GM12878 (cell line): Measurements from ENCODE around the gene GNA14. TPM values are rescaled to one million over a fixed set of nuclear protein-coding genes. Genes with fewer than 3 reads are reported as not detected.

Experiments
- ATF3 ChIP-seq: IDR thresholded peaks from 2 replicates; pipeline ENCODE4 v1.6.1; 2011; ENCODE audit warnings: low read depth, mild to moderate bottlenecking, low read length, moderate library complexity, borderline replicate concordance; ENCODE audit errors: extremely low read depth
- ETV6 ChIP-seq, 2 experiments: fragments of 450-650 bp in 1 of 2; IDR thresholded peaks in 1 of 2; conservative IDR thresholded peaks in 1 of 2; 2 replicates each; pipeline ENCODE4 v1.6.1; 2014; ENCODE audit warnings: antibody characterized with exemption in 1 of 2, borderline replicate concordance in 1 of 2, low read depth in 1 of 2, mild to moderate bottlenecking in 1 of 2, moderate library complexity in 1 of 2
- HDGF ChIP-seq: fragments of 450-650 bp; IDR thresholded peaks from 2 replicates; pipeline ENCODE4 v1.6.1; 2016; ENCODE audit warnings: antibody characterized with exemption
- IKZF1 ChIP-seq: fragments of 450-650 bp; conservative IDR thresholded peaks from 2 replicates; pipeline ENCODE4 v1.6.1; 2017; ENCODE audit warnings: antibody characterized with exemption, mild to moderate bottlenecking
- POLR2AphosphoS5 ChIP-seq: IDR thresholded peaks from 2 replicates; pipeline ENCODE4 v1.6.1; 2011; ENCODE audit warnings: mild to moderate bottlenecking, low read length, inconsistent platforms
- RAD51 ChIP-seq: fragments of 450-650 bp; IDR thresholded peaks from 2 replicates; pipeline ENCODE4 v1.6.1; 2016; ENCODE audit warnings: moderate library complexity, mild to moderate bottlenecking, inconsistent platforms
- RBBP5 ChIP-seq: fragments of 200-600 bp; sonication (generic); conservative IDR thresholded peaks from 2 replicates; pipeline ENCODE4 v1.6.1; 2016
- RUNX3 ChIP-seq: IDR thresholded peaks from 2 replicates; pipeline ENCODE4 v1.6.1; 2012; ENCODE audit warnings: low read length, inconsistent platforms
- SIX5 ChIP-seq: IDR thresholded peaks from 2 replicates; pipeline ENCODE4 v1.6.1; 2011; ENCODE audit warnings: mild to moderate bottlenecking, low read depth, low read length, moderate library complexity; ENCODE audit not compliant: severe bottlenecking
- SMAD1 ChIP-seq: fragments of 450-650 bp; IDR thresholded peaks from 2 replicates; pipeline ENCODE4 v1.6.1; 2018; ENCODE audit warnings: mild to moderate bottlenecking, low read depth; ENCODE audit not compliant: partially characterized antibody
- SPI1 ChIP-seq: IDR thresholded peaks from 2 replicates; pipeline ENCODE4 v1.6.1; 2011; ENCODE audit warnings: low read depth, mild to moderate bottlenecking, low read length, moderate library complexity, borderline replicate concordance; ENCODE audit not compliant: insufficient read depth
- STAT3 ChIP-seq: IDR thresholded peaks from 2 replicates; pipeline ENCODE4 v1.6.1; 2011; ENCODE audit warnings: low read depth, low read length, improper control_type of control experiment
- TCF3 ChIP-seq: IDR thresholded peaks from 2 replicates; pipeline ENCODE4 v1.6.1; 2012; ENCODE audit warnings: low read depth, mild to moderate bottlenecking, low read length, borderline replicate concordance; ENCODE audit not compliant: insufficient read depth
- YY1 ChIP-seq: IDR thresholded peaks from 2 replicates; pipeline ENCODE4 v1.6.1; 2011; ENCODE audit warnings: low read depth, mild to moderate bottlenecking, low read length
- polyA plus RNA-seq, 11 experiments: library from polyadenylated mRNA; depleted of rRNA in 4 of 11; unstranded in 6 of 11; stranded (reverse) in 5 of 11; fragments of >200 nt; fragmentation: Nextera tagmentation in 4 of 11; fragmentation: Illumina TruSeq in 1 of 11; extraction: Ambion mirVana in 4 of 11; extraction: Trizol in 1 of 11; gene quantifications; 1 replicate in 1 of 11; 2 replicates in 10 of 11; pipeline versions ENCODE4 v1.2.1 to v1.2.3, GENCODE V29; 2011 to 2016; ENCODE audit warnings: inconsistent platforms in 2 of 11, missing spikeins in 2 of 11, low read depth in 1 of 11
- total RNA-seq, 4 experiments: library from RNA; depleted of rRNA in 3 of 4; stranded (reverse); fragments of >200 nt in 3 of 4; fragmentation: Illumina TruSeq in 1 of 4; extraction: Trizol in 1 of 4; gene quantifications; 2 replicates each; pipeline versions ENCODE4 v1.2.1 to v1.2.3, GENCODE V29; 2013 to 2021
- TF ChIP-seq, protein P1 (sequence below): IDR thresholded peaks from 2 replicates; pipeline ENCODE4 v1.6.1; 2012; ENCODE audit warnings: low read depth, low read length, improper control_type of control experiment
- TF ChIP-seq, protein P2 (sequence below): fragments of 450-650 bp; IDR thresholded peaks from 2 replicates; pipeline ENCODE4 v1.6.1; 2017; ENCODE audit warnings: mild to moderate bottlenecking, moderate library complexity
- TF ChIP-seq, protein P3 (sequence below): fragments of 450-650 bp; IDR thresholded peaks from 2 replicates; pipeline ENCODE4 v1.6.1; 2017; ENCODE audit warnings: low read depth, mild to moderate bottlenecking, moderate library complexity
- TF ChIP-seq, protein P4 (sequence below): IDR thresholded peaks from 2 replicates; pipeline ENCODE4 v1.6.1; 2011; ENCODE audit warnings: low read depth, low read length, improper control_type of control experiment, borderline replicate concordance
- TF ChIP-seq, protein P5 (sequence below), 3 experiments: IDR thresholded peaks in 2 of 3; conservative IDR thresholded peaks in 1 of 3; 2 replicates each; pipeline ENCODE4 v1.5.1; 2011; ENCODE audit warnings: low read depth in 3 of 3, low read length in 3 of 3, mild to moderate bottlenecking in 3 of 3, control low read depth in 2 of 3, moderate library complexity in 2 of 3, inconsistent platforms in 1 of 3, mixed read lengths in 1 of 3; ENCODE audit not compliant: control insufficient read depth in 2 of 3, insufficient read depth in 1 of 3; ENCODE audit errors: extremely low read depth in 1 of 3

Gene GNA14
- total and polyA plus RNA-seq, 10 of the 15 experiments (the other 5 are each of a cell fraction or from before 2014, with no cell fraction given), result 0.17 TPM; not detected in 9

DNA sequence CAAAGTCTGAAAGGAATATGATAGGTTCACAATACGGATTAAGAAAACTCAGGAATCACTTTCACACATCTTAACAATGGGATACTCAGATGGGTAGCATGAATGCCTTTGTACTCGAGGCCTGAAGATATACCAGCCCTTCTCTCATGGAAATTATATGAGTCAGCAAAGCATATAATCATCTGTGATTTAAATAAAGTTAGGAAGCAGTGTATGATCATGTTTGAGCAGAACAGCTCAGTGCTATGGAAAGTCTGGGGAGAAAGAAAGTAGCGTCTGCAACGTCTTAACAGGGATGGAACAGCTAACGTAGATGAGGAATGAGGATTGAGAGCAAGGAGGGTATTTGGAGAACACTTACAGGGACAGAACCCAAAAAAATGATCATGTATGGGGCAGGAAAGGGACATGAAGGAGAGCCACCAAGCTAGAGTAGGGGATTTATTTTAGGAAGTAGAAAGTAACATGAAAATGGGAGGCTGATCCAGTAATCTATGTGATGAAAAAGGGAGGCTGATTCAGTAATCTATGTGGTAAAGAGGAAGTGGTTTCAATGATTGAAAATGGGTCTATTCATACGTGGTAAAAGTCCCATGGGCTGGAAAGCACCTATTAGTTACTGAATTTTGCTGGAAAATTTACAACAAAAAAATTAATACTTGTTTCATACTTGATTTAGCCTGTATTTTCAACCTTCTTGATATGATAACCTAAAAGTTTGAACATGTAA, 85.9 kb downstream of the GNA14 start (continued):
- TF ChIP-seq ATF3 (no peak), SIX5 (no peak), HDGF (no peak), SPI1 (peak; percentile 74), RBBP5 (no peak), SMAD1 (no peak), YY1 (no peak), IKZF1 (peak; percentile 69), ETV6 (conservative IDR thresholded peaks at IDR 0.05 in 1 of 2, IDR thresholded peaks at IDR 0.05 in 1 of 2; ENCODE audit: borderline replicate concordance in 1 of 2, low read depth in 1 of 2) (peak in 1 of 2 experiments; percentile 45; a peak in 1 of 4 replicates), POLR2AphosphoS5 (no peak), RUNX3 (peak; percentile 56), STAT3 (no peak), TCF3 (no peak), RAD51 (no peak)
- TF ChIP-seq, protein P1, sequence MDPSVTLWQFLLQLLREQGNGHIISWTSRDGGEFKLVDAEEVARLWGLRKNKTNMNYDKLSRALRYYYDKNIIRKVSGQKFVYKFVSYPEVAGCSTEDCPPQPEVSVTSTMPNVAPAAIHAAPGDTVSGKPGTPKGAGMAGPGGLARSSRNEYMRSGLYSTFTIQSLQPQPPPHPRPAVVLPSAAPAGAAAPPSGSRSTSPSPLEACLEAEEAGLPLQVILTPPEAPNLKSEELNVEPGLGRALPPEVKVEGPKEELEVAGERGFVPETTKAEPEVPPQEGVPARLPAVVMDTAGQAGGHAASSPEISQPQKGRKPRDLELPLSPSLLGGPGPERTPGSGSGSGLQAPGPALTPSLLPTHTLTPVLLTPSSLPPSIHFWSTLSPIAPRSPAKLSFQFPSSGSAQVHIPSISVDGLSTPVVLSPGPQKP, result no peak
- TF ChIP-seq, protein P2, sequence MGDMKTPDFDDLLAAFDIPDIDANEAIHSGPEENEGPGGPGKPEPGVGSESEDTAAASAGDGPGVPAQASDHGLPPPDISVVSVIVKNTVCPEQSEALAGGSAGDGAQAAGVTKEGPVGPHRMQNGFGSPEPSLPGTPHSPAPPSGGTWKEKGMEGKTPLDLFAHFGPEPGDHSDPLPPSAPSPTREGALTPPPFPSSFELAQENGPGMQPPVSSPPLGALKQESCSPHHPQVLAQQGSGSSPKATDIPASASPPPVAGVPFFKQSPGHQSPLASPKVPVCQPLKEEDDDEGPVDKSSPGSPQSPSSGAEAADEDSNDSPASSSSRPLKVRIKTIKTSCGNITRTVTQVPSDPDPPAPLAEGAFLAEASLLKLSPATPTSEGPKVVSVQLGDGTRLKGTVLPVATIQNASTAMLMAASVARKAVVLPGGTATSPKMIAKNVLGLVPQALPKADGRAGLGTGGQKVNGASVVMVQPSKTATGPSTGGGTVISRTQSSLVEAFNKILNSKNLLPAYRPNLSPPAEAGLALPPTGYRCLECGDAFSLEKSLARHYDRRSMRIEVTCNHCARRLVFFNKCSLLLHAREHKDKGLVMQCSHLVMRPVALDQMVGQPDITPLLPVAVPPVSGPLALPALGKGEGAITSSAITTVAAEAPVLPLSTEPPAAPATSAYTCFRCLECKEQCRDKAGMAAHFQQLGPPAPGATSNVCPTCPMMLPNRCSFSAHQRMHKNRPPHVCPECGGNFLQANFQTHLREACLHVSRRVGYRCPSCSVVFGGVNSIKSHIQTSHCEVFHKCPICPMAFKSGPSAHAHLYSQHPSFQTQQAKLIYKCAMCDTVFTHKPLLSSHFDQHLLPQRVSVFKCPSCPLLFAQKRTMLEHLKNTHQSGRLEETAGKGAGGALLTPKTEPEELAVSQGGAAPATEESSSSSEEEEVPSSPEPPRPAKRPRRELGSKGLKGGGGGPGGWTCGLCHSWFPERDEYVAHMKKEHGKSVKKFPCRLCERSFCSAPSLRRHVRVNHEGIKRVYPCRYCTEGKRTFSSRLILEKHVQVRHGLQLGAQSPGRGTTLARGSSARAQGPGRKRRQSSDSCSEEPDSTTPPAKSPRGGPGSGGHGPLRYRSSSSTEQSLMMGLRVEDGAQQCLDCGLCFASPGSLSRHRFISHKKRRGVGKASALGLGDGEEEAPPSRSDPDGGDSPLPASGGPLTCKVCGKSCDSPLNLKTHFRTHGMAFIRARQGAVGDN, result no peak
- TF ChIP-seq, protein P3, sequence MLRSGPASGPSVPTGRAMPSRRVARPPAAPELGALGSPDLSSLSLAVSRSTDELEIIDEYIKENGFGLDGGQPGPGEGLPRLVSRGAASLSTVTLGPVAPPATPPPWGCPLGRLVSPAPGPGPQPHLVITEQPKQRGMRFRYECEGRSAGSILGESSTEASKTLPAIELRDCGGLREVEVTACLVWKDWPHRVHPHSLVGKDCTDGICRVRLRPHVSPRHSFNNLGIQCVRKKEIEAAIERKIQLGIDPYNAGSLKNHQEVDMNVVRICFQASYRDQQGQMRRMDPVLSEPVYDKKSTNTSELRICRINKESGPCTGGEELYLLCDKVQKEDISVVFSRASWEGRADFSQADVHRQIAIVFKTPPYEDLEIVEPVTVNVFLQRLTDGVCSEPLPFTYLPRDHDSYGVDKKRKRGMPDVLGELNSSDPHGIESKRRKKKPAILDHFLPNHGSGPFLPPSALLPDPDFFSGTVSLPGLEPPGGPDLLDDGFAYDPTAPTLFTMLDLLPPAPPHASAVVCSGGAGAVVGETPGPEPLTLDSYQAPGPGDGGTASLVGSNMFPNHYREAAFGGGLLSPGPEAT, result peak; percentile 88
- TF ChIP-seq, protein P4, sequence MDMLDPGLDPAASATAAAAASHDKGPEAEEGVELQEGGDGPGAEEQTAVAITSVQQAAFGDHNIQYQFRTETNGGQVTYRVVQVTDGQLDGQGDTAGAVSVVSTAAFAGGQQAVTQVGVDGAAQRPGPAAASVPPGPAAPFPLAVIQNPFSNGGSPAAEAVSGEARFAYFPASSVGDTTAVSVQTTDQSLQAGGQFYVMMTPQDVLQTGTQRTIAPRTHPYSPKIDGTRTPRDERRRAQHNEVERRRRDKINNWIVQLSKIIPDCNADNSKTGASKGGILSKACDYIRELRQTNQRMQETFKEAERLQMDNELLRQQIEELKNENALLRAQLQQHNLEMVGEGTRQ, result no peak
- TF ChIP-seq, protein P5, sequence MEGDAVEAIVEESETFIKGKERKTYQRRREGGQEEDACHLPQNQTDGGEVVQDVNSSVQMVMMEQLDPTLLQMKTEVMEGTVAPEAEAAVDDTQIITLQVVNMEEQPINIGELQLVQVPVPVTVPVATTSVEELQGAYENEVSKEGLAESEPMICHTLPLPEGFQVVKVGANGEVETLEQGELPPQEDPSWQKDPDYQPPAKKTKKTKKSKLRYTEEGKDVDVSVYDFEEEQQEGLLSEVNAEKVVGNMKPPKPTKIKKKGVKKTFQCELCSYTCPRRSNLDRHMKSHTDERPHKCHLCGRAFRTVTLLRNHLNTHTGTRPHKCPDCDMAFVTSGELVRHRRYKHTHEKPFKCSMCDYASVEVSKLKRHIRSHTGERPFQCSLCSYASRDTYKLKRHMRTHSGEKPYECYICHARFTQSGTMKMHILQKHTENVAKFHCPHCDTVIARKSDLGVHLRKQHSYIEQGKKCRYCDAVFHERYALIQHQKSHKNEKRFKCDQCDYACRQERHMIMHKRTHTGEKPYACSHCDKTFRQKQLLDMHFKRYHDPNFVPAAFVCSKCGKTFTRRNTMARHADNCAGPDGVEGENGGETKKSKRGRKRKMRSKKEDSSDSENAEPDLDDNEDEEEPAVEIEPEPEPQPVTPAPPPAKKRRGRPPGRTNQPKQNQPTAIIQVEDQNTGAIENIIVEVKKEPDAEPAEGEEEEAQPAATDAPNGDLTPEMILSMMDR (IDR thresholded peaks at IDR 0.05 in 2 of 3, conservative IDR thresholded peaks at IDR 0.05 in 1 of 3; ENCODE audit: control insufficient read depth in 2 of 3, extremely low read depth in 1 of 3, insufficient read depth in 1 of 3, low read depth in 3 of 3, low read length in 3 of 3), result no peak
